ENCODE data around the gene SUMO2.
"Not testable (repeated sequence)": the region's sequence is repeated elsewhere in the genome, so short reads cannot be mapped to it uniquely, and the experiment has no call there.

SUMO2 gene

GRCh38 chr17:75181608-75182318 is 996 bp downstream of the SUMO2 start:
- DNase-seq = no peak

DNA sequence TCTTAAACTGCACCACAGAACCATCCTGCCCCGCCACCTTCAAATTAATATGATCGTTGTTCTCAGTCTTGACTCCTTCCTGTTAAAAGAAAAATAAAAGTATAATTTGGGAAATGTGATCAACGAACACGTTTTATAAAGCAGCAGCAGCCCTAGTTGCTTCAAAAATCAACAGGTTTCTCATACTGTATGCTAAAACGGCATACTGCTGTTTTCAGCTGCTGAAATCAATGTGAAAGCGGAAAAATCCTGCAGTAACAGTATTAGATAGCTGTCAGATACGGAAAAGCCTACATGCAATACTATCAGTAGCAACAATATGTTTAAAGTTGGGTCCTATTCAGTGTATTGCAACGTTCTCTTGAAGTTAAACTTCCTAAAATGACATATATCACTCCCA is 1.6 kb downstream of the SUMO2 start:
- DNase-seq = no peak

- DNase-seq = no peak
Measured at GRCh38 chr17:75178453-75178852, 4.3 kb downstream of the SUMO2 start.

DNA sequence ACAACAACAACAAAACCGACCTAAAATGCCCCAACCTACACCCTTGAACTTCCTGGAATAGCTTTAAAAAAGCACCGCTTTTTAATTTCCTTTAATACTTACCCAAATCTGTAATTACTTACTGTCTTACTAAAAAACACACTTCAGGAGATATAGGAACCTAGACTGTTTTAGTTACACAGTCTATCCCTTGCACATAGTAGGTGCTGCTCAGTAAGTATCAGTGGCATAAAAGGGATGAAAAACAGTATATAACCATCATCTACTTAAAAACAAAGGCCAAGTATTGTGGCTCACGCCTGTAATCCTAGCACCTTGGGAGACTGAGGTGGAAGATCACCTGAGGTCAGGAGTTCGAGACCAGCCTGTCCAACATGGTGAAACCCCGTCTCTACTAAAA is 6.1 kb downstream of the SUMO2 start:
- no peak for DNase-seq

DNA sequence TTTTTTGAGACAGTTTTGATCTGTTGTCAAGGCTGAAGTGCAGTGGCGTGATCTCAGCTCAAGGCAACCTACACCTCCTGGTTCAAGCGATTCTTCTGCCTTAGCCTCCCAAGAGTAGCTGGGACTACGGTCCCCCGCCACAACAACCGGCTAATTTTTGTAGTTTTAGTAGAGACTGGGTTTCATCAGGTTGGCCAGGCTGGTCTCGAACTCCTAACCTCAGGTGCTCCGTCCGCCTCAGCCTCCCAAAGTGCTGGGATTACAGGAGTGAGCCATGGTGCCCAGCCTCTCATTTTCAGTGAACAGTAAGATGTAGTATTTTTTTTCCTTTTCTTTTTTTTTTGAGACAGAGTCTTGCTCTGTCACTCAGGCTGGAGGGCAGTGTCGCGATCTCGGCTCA is 7.8 kb downstream of the SUMO2 start:
- DNase-seq = no peak

GRCh38 chr17:75173526-75173925 is 9.2 kb downstream of the SUMO2 start:
- no peak for DNase-seq

GRCh38 chr17:75168998-75169397 is 13.8 kb downstream of the SUMO2 start:
- no peak for DNase-seq

- not testable (repeated sequence) for DNase-seq
Measured at GRCh38 chr17:75164606-75165005, 18.2 kb downstream of the SUMO2 start.

DNA sequence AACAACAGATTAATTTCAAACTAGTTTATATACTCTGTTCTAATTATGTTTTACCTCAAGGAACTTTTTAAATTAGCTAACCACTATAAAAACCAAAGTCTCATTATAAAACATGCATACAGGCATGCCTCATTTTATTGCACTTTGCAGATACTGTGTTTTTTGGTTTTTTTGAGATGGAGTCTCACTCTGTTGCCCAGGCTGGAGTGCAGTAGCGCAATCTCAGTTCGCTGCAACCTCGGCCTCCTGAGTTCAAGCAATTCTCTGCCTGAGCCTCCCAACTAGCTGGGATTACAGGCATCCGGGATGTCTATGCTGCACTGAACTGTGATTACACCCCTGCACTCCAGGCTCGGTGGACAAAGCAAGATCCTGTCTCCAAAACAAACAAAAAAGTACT is 19.7 kb downstream of the SUMO2 start:
- no peak for DNase-seq

DNA sequence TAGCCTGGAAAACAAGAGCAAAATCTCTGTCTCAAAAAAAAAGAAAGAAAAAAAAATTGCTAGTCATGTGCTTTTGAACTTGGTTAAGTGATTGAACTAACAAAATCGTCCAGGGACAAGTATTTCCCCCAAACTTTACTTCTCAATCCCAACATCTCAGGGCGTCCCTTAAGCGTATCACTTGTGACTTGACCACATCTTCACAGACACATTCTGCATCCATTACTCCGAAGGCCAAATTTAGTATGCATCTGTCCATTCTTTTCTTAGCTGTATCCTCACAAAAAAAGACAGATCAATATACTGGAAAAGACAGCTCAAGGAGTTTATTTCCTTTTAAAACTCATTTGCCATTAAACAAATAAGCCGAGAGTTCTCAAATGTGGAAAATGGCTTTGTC is 22.5 kb downstream of the SUMO2 start:
- no peak for DNase-seq

DNA sequence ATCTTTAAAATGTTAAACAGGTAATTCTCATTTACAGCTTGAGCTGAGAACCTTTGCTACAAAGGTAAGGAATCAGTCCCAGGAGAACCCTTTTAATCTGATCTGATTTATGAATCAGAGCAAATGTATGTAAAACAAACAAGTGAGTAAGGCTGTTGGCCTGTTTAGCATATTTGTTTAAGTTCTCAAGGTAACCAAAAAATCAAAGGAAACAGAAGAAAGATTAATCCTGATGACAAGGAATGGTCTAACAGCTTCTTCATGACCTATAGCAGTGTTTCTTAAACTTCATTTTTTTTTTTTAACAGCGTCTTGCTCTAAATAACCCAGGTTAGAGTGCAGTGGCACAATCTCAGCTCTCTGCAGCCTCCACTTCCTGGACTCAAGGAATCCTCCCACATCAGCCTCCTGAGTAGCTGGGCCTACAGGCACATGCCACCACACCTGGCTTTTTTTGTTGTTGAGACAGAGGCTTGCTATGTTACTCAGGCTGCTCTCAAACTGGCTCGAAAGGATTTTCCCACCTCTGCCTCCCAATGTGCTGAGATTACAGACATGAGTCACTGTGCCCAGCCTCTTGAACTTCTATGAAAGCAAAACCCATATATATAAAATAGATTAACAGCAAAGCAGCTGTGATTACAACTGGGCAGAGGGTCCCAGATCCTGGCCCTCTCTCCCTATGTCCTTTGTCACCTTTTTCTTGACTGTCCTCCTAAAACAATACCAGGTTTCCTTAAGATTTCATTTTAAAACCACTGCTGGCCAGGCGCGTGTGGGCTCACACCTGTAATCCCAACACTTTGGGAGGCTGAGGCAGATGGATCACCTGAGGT is 23.3 kb downstream of the SUMO2 start:
- no peak for DNase-seq

DNA sequence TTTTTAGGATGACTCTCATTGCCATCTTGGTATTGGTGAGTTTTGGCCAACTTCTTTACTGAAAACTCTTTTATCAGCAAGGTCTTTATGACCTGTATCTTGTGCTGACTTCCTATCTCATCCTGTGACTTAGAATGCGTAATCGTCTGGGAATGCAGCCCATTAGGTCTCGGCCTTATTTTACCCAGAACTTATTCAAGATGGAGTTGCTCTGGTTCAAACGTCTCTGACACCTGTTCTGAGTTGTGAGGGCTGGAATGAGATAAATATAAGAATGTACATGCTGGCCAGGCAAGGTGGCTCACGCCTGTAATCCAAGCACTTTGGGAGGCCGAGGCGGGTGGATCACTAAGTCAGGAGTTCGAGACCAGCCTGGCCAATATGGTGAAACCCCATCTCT is 24.3 kb downstream of the SUMO2 start:
- not testable (repeated sequence) for DNase-seq

- no peak for DNase-seq
Measured at GRCh38 chr17:75155191-75155601, 27.6 kb downstream of the SUMO2 start.

GRCh38 chr17:75154195-75155106 is 28.3 kb downstream of the SUMO2 start, which contains the start of gene JPT1:
JPT1 (minus strand) TSS chr17:75154512; CDS start chr17:75154397, 115 bp downstream.
- DNase-seq = peak; percentile 99

DNA sequence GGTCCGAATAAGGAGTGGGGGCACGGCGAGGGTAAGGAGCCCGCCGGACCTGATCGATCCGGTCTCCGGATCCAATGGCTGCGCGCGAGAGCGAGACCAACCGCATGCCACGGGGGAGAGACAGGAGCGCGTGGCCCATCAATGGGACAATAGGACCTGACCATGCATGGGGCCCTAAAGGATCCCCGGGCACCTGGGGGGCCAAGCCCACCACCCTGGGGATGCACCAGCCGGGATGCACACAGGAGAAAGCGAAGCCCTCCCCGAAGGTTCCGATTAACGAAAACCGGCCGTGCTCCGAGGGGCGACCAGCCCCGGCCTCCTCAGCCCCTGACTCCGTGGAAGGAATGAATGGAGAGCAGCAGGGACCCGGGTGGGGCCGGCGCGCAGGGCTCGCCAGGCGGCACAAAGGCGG is 29.0 kb downstream of the SUMO2 start:
- no peak for DNase-seq

- DNase-seq = peak; percentile 22
Measured at GRCh38 chr17:75152922-75153779, 29.6 kb downstream of the SUMO2 start.

- no peak for DNase-seq
Measured at GRCh38 chr17:75152523-75152921, 30.2 kb downstream of the SUMO2 start.

- no peak for DNase-seq
Measured at GRCh38 chr17:75151930-75152329, 30.8 kb downstream of the SUMO2 start.

DNA sequence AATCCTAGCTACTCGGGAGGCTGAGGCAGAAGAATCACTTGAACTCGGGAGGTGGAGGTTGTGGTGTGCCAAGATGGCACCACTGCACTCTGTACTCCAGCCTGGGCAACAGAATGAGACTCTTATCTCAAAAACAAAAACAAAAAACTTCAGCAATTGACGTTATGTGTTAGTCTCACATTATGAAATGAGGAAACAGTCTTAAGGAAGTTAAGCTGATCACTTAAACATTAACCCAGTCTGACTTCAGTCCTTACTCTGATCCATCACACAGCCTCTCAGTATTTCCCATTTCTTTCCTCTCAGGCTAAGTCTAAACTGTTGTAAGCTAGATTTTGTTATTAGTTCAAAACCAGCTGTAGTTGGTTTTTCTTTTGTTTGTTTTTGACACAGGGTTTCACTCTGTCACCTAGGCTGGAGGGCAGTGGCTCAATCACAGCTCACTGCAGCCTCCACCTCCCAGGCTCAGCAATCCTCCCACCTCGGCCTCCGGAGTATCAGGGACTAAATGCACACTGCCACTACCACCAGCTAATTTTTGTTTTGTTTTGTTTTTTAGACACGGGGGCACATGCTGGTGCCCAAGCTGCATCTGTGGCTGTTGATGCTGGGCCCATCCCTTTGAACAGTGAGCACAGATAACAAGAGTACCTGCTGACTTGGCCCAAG is 34.7 kb downstream of the SUMO2 start:
- DNase-seq = no peak

DNA sequence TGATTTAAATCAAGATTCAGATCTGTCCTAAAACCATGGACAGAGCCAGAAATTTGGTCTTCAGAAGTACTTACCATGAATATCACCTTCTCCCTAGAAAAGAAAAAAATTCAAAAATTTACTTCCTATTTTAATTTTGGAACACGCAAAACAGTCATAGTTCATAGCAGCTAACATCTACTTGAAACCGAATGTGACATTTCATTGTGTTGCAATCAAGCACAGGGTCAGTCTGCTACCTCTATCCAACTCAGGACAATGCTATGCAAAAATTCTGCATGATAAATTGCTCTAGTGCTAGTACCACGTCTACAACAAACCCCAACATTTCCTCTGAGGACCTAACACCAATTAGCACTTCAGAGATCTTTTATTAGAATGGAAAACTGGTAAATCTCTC is 36.2 kb downstream of the SUMO2 start:
- DNase-seq = no peak

- no peak for DNase-seq
Measured at GRCh38 chr17:75144816-75145512, 37.8 kb downstream of the SUMO2 start.
